Fibroblast of mammary gland (primary cell): ENCODE results near the gene ZP3.
A peak's percentile ranks its signal among the peaks of the same experiment; 100 is the strongest.
"Not testable (repeated sequence)": the region's sequence is repeated elsewhere in the genome, so short reads cannot be mapped to it uniquely, and the experiment has no call there.

Source experiments
- DNase-seq: peaks from one replicate; pipeline ENCODE4 v3.0.0-alpha.2; 2010; ENCODE audit warnings: low read depth
- H3K4me3 ChIP-seq: 2 replicates; pipeline ENCODE4 v1.5.1; 2011; ENCODE audit warnings: low read depth, mild to moderate bottlenecking, low read length, moderate library complexity; ENCODE audit not compliant: control insufficient read depth
- CTCF ChIP-seq: conservative IDR thresholded peaks from 2 replicates; pipeline ENCODE4 v1.5.1; 2011; ENCODE audit warnings: low read depth, low read length, inconsistent platforms; ENCODE audit not compliant: control insufficient read depth, insufficient read depth

Gene ZP3

GRCh38 chr7:76395965-76396726 is 28.6 kb upstream of the ZP3 start:
- no peak for TF ChIP-seq CTCF
- H3K4me3 ChIP-seq = no peak overlapping the region
- no peak for DNase-seq

DNA sequence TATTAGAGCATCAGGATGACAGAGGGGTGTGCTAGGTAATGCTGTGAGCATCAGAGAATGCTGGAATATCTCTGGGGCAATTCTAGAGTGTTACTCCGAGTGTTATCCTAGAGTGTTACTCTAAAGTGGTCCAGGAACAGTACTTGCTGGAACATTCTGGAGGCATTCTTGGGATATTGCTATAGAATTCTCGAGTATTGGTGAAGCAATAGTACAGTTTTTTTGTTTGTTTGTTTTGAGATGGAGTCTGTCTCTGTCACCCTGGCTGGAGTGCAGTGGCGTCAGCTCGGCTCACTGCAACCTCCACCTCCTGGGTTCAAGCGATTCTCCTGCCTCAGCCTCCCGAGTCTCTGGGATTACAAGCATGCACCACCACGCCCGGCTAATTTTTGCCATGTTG is 27.9 kb upstream of the ZP3 start:
- DNase-seq = no peak
- H3K4me3 ChIP-seq = peak overlapping the region; percentile 43
- no peak for TF ChIP-seq CTCF

GRCh38 chr7:76397409-76398183 is 27.2 kb upstream of the ZP3 start:
- TF ChIP-seq CTCF = no peak
- peak overlapping the region; percentile 43 for H3K4me3 ChIP-seq
- peak; percentile 65 for DNase-seq

DNA sequence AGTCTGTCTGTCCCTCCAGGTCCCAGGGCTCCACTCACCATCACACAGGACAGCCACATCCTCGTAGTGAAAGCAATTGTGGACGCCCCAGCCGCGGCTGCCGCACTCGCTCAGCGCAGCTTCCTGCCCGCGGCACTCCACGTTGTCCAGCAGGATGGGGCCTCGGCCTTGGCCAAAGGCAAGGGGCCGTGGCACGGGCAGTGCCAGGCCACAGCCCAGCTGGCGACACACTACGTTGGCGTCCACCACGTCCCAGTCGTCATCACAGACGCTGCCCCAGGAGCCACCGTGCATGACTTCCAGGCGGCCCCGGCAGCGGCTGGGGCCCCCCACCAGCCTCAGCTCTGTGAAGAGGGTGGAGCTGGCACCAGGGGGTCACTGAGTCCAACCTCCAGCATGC is 24.5 kb upstream of the ZP3 start:
- no peak for DNase-seq
- TF ChIP-seq CTCF = no peak
- no peak overlapping the region for H3K4me3 ChIP-seq

- H3K4me3 ChIP-seq, DNase-seq: not testable (repeated sequence)
These were observed 21.7 kb upstream of the ZP3 start for GRCh38 chr7:76403097-76403496.

GRCh38 chr7:76403780-76404494 is 20.8 kb upstream of the ZP3 start:
- DNase-seq = no peak
- no peak for TF ChIP-seq CTCF
- H3K4me3 ChIP-seq = no peak overlapping the region

GRCh38 chr7:76405738-76406137 is 19.0 kb upstream of the ZP3 start:
- TF ChIP-seq CTCF = no peak
- DNase-seq = no peak
- no peak overlapping the region for H3K4me3 ChIP-seq
